Transverse colon (tissue), 4 donors: ENCODE measurements around the gene HOXC12.

ENCODE experiments used
- EP300 ChIP-seq: sonication (generic); formaldehyde crosslinking; IDR thresholded peaks from one replicate; pipeline ENCODE4 v1.6.1; 2017; ENCODE audit warnings: antibody characterized with exemption, low read depth
- POLR2A ChIP-seq: fragments of 450-650 bp; IDR thresholded peaks from one replicate; pipeline ENCODE4 v1.6.1; 2016; ENCODE audit warnings: antibody characterized with exemption, mild to moderate bottlenecking, moderate library complexity
- POLR2AphosphoS5 ChIP-seq, 3 donors: sonication (generic); formaldehyde crosslinking; IDR thresholded peaks; one replicate each; pipeline ENCODE4 v1.6.1; 2016; ENCODE audit warnings: antibody characterized with exemption in 3 of 3
- TF ChIP-seq, protein P1 (sequence below), 5 experiments: fragments of 200-600 bp in 3 of 5; fragments of 450-650 bp in 2 of 5; sonication (generic) in 3 of 5; IDR thresholded peaks; 1 replicate in 2 of 5; 2 replicates in 3 of 5; pipeline ENCODE4 v1.5.1; 2016 to 2017; ENCODE audit warnings: antibody characterized with exemption in 5 of 5, inconsistent platforms in 3 of 5, mild to moderate bottlenecking in 2 of 5, moderate library complexity in 1 of 5

DNA sequence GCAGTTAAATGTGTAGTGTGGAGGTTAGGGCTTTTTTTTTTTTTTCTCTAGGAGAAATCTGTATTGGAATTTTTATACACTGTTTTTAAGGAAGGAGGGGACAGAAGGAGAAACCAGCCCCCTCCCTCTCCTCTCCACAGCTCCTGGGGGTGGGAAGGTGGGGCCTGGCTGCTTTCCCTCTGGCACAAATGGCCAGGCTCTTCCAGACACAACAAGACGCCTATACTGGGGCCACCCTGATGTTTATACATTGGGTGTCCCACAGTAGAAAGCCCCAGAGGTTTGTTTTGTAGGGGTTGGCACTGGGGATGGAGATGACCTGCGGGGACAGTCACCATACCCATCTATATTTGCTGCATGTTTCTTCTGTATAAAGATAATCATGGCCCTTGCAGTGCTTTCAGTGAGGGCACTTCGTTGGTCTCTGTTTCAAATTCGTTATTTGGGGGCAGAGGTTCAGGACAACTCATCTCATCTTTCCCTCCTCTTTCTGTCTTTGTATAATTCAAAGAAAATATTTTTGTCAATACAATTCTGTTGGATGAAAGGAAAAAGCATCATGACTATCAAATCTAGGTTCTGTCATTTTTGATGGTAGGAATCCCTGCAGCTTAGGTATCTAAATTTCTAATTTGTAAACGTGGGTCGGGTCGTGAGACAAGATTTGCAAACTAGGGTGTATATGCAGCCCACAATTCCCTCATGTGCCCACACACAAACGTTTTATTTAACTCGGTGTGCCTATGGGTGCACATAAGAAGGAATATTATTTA is 22.3 kb downstream of the HOXC12 start:
- TF ChIP-seq POLR2AphosphoS5 (IDR thresholded peaks at IDR 0.05) (no peak), EP300 (no peak), POLR2A (no peak)
- TF ChIP-seq, protein P1, sequence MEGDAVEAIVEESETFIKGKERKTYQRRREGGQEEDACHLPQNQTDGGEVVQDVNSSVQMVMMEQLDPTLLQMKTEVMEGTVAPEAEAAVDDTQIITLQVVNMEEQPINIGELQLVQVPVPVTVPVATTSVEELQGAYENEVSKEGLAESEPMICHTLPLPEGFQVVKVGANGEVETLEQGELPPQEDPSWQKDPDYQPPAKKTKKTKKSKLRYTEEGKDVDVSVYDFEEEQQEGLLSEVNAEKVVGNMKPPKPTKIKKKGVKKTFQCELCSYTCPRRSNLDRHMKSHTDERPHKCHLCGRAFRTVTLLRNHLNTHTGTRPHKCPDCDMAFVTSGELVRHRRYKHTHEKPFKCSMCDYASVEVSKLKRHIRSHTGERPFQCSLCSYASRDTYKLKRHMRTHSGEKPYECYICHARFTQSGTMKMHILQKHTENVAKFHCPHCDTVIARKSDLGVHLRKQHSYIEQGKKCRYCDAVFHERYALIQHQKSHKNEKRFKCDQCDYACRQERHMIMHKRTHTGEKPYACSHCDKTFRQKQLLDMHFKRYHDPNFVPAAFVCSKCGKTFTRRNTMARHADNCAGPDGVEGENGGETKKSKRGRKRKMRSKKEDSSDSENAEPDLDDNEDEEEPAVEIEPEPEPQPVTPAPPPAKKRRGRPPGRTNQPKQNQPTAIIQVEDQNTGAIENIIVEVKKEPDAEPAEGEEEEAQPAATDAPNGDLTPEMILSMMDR (IDR thresholded peaks at IDR 0.05): no peak
